Left kidney (tissue), 2 donors: ENCODE results near the gene CDC42SE2. TPM values are rescaled to one million over a fixed set of nuclear protein-coding genes. Genes with fewer than 3 reads are reported as not detected.

ENCODE experiments used
- DNase-seq: peaks from one replicate; pipeline ENCODE4 v3.0.0-alpha.2; 2013
- polyA plus RNA-seq: library from polyadenylated mRNA; unstranded; fragments of 120-200 nt; gene quantifications from one replicate; pipeline ENCODE4 v1.2.1, GENCODE V29; 2013; ENCODE audit not compliant: insufficient read length

CDC42SE2 gene
- polyA plus RNA-seq, 1 donor: 58.3 TPM

GRCh38 chr5:131441184-131441583 lies 177.3 kb downstream of the CDC42SE2 start:
- DNase-seq: no peak

Other genes with a start within 250 kb of the CDC42SE2 start
- gene HINT1, start 98.8 kb upstream of the CDC42SE2 start, polyA plus RNA-seq: 393 TPM
- gene LYRM7, start 93.1 kb upstream of the CDC42SE2 start, polyA plus RNA-seq: 17.4 TPM